Vagina (tissue), 2 donors: ENCODE data around the gene DMD.

Experiments used
- CTCF ChIP-seq, 3 experiments: fragments of 450-650 bp in 2 of 3; fragments of 200-600 bp in 1 of 3; sonication (generic) in 1 of 3; IDR thresholded peaks; one replicate each; pipeline ENCODE4 v1.5.1; 2017 to 2019; ENCODE audit warnings: antibody characterized with exemption in 3 of 3, mild to moderate bottlenecking in 2 of 3, moderate library complexity in 2 of 3
- POLR2A ChIP-seq, 2 donors: fragments of 450-650 bp; IDR thresholded peaks; one replicate each; pipeline ENCODE4 v1.6.1; 2017; ENCODE audit warnings: antibody characterized with exemption in 2 of 2, mild to moderate bottlenecking in 2 of 2, moderate library complexity in 2 of 2
- POLR2AphosphoS5 ChIP-seq, 2 donors: sonication (generic); formaldehyde crosslinking; IDR thresholded peaks; one replicate each; pipeline ENCODE4 v1.9.0; 2017; ENCODE audit warnings: antibody characterized with exemption in 2 of 2, mild to moderate bottlenecking in 2 of 2, low read depth in 1 of 2; ENCODE audit not compliant: insufficient read depth in 1 of 2

- TF ChIP-seq POLR2A (IDR thresholded peaks at IDR 0.05) (no peak), CTCF (IDR thresholded peaks at IDR 0.05) (no peak), POLR2AphosphoS5 (IDR thresholded peaks at IDR 0.05; ENCODE audit: insufficient read depth in 1 of 2, low read depth in 1 of 2) (no peak)
These were observed 922.0 kb downstream of the DMD start for GRCh38 chrX:32289356-32289755.
